SK-N-SH (cell line): Measurements from ENCODE around the gene RHOJ.

ENCODE experiments used
- EP300 ChIP-seq, 2 experiments: IDR thresholded peaks; 2 replicates each; pipeline versions ENCODE4 v1.4.0 to v1.6.1; 2012; ENCODE audit warnings: borderline replicate concordance in 1 of 2, low read depth in 1 of 2, low read length in 1 of 2
- REST ChIP-seq: IDR thresholded peaks from 2 replicates; pipeline ENCODE4 v1.6.1; 2012; ENCODE audit warnings: mild to moderate bottlenecking, low read depth, low read length, moderate library complexity
- RFX5 ChIP-seq: IDR thresholded peaks from 2 replicates; pipeline ENCODE4 v1.6.1; 2012; ENCODE audit warnings: mild to moderate bottlenecking, improper control_type of control experiment, low read length
- TF ChIP-seq, protein P1 (sequence below): IDR thresholded peaks from 2 replicates; pipeline ENCODE4 v1.4.0; 2012; ENCODE audit warnings: low read depth

DNA sequence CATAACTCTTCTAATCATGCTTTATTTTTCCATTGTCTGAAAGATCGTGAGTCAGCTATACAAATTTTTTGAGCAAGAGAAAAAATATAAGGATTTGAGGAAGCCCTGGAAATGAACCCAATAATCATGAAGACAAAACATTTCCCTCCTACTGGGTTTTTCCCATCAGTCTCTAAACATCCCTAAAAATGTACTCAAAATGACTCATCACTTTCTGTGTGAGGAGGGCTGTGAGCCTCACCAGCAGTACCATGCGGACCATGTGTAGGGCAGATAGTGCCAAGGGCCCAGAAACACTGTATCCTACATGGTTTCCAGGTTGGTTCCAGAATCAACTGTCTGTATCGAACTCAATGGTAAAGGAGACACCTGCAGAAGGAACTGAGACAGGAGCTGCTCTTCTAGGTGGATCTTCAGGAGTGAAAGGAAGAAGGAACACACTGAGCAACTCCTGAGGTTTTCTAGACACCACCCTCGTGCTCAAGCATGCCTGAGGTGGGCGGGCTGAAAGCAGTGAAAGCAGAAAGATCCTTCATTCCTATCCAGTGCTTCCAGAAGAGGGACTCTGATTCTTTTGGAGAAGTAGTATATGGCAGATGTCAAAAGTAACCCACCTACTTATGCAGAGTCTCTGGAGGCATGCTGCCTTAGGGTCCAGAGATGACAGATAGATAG, 48.6 kb upstream of the RHOJ start:
- TF ChIP-seq REST (no peak), RFX5 (no peak), EP300 (IDR thresholded peaks at IDR 0.05; ENCODE audit: borderline replicate concordance in 1 of 2, low read depth in 1 of 2, low read length in 1 of 2) (no peak)
- TF ChIP-seq, protein P1, sequence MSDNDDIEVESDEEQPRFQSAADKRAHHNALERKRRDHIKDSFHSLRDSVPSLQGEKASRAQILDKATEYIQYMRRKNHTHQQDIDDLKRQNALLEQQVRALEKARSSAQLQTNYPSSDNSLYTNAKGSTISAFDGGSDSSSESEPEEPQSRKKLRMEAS = no peak
